ENCODE results near the gene ALG12.

Gene ALG12

GRCh38 chr22:49965091-49966040, 47.1 kb upstream of the ALG12 start:
- peaks cover 13% of the 10 kb centered on the region for H3K36me3 ChIP-seq (ENCODE audit: control insufficient read depth, insufficient read depth, low read length)

GRCh38 chr22:49964136-49965090, 46.2 kb upstream of the ALG12 start:
- H3K27me3 ChIP-seq (replicated peaks; ENCODE audit: control insufficient read depth, insufficient read depth, low read length) = no peaks in the 10 kb centered on the region
- H3K36me3 ChIP-seq (ENCODE audit: control insufficient read depth, insufficient read depth, low read length) = peaks cover 13% of the 10 kb centered on the region
- TF ChIP-seq CTCF (IDR thresholded peaks at IDR 0.05; ENCODE audit: insufficient read depth, low read length, poor library complexity, severe bottlenecking) = no peak
- peak overlapping the region; percentile 70 for H3K4me3 ChIP-seq (replicated peaks; ENCODE audit: low read depth, low read length)
- peak; percentile 14 for DNase-seq (ENCODE audit: extremely low read depth, insufficient read length)

More at GRCh38 chr22:49965091-49966040, 47.1 kb upstream of the ALG12 start:
- no peaks in the 10 kb centered on the region for H3K27me3 ChIP-seq (replicated peaks; ENCODE audit: control insufficient read depth, insufficient read depth, low read length)
- peak; percentile 18 for DNase-seq (ENCODE audit: extremely low read depth, insufficient read length)
- no peak for TF ChIP-seq CTCF (IDR thresholded peaks at IDR 0.05; ENCODE audit: insufficient read depth, low read length, poor library complexity, severe bottlenecking)
- H3K4me3 ChIP-seq (replicated peaks; ENCODE audit: low read depth, low read length) = no peak overlapping the region

- Histone ChIP-seq H3K4me3 (replicated peaks; ENCODE audit: low read depth, low read length) (peak overlapping the region; percentile 70), H3K36me3 (ENCODE audit: control insufficient read depth, insufficient read depth, low read length) (peaks cover 13% of the 10 kb centered on the region), H3K27me3 (replicated peaks; ENCODE audit: control insufficient read depth, insufficient read depth, low read length) (no peaks in the 10 kb centered on the region)
- DNase-seq (ENCODE audit: extremely low read depth, insufficient read length) = no peak
- no peak for TF ChIP-seq CTCF (IDR thresholded peaks at IDR 0.05; ENCODE audit: insufficient read depth, low read length, poor library complexity, severe bottlenecking)
Observed at GRCh38 chr22:49963647-49964026, 45.4 kb upstream of the ALG12 start.

- Histone ChIP-seq H3K27me3 (replicated peaks; ENCODE audit: control insufficient read depth, insufficient read depth, low read length) (no peaks in the 10 kb centered on the region), H3K36me3 (ENCODE audit: control insufficient read depth, insufficient read depth, low read length) (peaks cover 13% of the 10 kb centered on the region), H3K4me3 (replicated peaks; ENCODE audit: low read depth, low read length) (peak overlapping the region; percentile 70)
- no peak for TF ChIP-seq CTCF (IDR thresholded peaks at IDR 0.05; ENCODE audit: insufficient read depth, low read length, poor library complexity, severe bottlenecking)
- peak; percentile 16 for DNase-seq (ENCODE audit: extremely low read depth, insufficient read length)
Observed at GRCh38 chr22:49962751-49963646, 44.8 kb upstream of the ALG12 start.

All from GM06990 (cell line).